HG03565 (cell line): ENCODE measurements around the gene PP2D1.
A peak's percentile ranks its signal among the peaks of the same experiment; 100 is the strongest.
"Not testable (repeated sequence)": the region's sequence is repeated elsewhere in the genome, so short reads cannot be mapped to it uniquely, and the experiment has no call there.

ENCODE experiments used
- ATAC-seq: cut with Tn5 transposase; IDR thresholded peaks from one replicate; pipeline ENCODE4 v1.9.1; 2021; ENCODE audit warnings: mild to moderate bottlenecking, moderate library complexity; ENCODE audit not compliant: unreplicated experiment

PP2D1 gene

DNA sequence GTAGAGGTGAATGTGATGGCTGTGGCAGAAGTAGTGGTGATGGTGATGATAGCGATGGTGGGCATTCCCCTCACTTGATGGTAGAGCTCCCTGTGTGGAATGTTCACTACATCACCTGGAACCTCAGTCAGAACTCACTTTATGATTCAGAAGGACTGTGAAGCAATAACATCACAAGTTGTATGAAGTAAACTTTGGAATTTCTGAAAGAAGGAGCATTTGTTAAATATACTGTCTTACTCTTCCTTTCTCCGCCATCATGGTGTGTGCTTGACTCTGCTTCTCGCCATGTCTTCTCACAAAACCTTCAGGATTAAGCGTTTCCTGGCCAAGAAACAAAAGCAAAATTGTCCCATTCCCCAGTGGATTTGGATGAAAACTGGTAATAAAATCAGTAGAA lies at the start of gene PP2D1:
Gene PP2D1 (minus strand): TSS at position 101 of the 400 bp plus-strand sequence. CDS start 192 bp downstream, outside the sequence.
- no peak for ATAC-seq

- ATAC-seq, result peak; percentile 50
Measured at GRCh38 chr3:20060974-20061685, 49.1 kb upstream of the PP2D1 start.

DNA sequence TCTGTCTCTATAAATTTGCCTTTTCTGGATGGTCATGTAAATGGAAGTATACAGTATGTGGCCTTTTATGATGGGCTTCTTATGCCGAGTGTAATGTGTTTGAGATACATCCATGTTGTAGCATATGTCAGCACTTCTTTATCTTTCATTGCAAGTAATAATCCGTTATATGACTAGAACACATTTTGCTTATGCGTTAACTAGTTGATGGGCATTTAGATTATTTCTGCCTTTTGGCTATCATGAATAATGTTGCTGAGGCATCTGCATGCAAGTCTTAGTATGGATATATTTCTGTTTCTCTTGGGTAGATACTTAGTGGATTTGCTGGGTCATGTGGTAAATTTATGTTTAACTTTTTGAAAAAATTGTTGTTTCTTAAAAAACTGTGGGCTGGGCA lies 47.9 kb upstream of the PP2D1 start:
- no peak for ATAC-seq

- ATAC-seq, result no peak
Measured at GRCh38 chr3:20057612-20058180, 45.6 kb upstream of the PP2D1 start.

DNA sequence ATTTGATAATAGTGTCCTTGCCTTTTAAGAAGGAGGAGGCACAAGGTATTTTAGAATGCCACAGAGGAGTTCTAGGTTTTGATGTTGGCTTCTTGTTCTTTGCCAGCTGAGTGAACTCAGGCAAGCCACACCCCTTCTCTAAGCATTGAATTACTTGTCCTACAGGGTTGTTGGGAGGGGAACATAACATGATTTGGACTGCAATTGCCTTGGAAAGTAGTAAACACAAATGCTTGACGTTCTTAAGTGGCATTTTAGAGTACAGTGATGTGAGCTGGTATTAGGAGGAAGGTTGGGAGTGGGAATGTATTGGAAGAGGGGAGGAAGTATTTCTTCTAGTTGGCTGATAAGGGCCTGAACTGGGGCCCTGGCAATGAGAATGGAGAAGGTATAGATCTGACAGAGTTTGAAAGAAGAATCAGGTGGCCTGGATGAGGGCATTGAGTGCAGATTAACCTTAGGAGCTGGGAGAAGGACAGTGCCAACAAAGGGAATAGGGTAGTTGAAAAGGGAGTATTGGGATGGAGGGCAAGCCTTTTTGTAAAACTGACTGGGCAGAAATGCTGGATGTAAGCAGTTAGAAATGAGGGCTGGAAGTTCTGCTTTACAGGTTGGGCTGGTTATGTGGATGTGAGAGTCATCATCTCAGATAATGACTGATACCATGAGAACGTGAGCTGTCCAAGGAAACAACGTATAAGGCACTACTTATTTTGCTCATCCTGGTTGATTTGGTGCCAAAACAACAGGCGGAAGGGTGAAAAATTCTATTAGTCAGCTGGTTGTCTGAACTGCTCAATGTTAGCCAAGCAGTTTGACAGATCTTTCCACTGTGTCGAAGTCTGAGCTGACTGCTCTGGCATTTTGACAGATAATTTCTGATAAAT lies 44.9 kb upstream of the PP2D1 start:
- peak; percentile 39 for ATAC-seq

- ATAC-seq, result no peak
Measured at GRCh38 chr3:20055842-20056241, 43.8 kb upstream of the PP2D1 start.

DNA sequence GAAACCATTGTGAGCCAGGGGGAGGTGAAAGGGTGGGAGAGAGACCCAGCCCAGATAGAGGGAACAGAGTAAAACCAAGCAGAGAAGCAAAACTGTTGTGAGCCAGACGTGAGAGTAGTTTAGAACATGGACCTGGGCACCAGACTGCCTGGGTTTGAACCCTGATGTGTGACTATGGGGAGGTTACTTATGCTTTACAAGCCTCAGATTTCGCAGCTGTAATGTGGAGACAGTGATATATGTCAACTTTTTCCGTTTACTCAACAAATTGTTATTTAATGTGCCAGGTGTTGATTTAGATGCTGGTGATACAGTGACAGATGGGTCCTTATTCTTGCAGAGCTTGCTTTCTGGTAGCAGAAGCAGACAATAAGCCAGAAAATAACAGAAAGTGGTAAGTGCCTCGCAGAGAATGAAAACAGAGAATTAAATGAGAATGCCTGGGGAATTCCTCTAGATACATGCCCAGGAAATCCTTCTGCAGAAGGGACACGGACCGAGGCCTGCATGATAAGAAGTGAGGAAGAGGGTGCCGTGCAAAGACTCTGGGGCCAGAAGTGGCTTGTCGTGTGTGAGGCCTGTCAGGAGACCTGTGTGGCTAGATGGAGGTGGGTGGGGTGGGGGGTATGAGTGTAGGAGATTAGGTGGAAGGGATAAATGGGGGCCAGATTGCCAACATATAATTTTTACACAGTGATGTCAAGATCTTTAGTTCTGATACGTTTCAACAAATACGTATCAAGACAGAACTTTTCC lies 43.1 kb upstream of the PP2D1 start:
- peak; percentile 16 for ATAC-seq

DNA sequence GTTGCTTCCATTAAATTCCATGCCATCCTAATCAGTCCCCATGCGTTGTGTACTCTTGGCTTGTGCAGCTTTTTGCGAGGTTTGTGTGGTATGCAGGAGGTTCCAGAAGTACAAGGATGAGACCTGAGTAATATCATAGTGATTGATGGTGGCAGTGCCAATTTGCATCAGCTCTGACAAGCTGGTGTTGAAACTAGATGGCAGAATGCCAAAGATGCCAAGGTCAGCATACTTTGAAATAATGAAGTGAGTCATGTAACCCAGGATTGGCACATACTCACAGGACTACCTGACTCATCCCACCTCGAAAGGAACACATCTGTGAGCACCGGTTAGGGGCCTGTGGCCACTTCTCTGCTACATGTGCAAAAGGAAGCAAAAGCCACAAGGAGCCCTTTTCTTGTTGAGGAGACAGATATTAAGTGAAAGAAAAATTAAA lies 42.5 kb upstream of the PP2D1 start:
- ATAC-seq, result peak; percentile 70

- ATAC-seq, result no peak
Measured at GRCh38 chr3:20052851-20053250, 40.8 kb upstream of the PP2D1 start.

- no peak for ATAC-seq
Measured at GRCh38 chr3:20051123-20051806, 39.2 kb upstream of the PP2D1 start.

- ATAC-seq, result no peak
Measured at GRCh38 chr3:20047976-20048883, 36.2 kb upstream of the PP2D1 start.

DNA sequence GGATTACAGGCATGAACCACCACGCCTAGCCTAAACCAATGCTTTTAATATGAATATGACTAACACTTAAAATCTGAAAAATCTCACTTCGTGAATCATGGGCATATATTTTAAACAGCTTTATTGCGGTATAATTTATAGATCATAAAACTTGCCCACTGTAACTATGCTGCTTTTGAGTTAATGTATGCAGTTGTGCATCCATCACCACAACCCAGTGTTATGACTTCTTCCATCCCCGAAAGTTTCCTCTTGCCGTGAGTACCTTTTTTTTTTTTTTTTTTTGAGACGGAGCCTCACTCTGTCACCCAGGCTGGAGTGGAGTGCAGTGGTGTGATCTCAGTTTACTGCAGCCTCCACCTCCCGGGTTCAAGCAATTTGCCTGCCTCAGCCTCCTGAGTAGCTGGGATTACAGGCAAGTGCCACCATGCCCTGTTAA lies 35.3 kb upstream of the PP2D1 start:
- no peak for ATAC-seq

DNA sequence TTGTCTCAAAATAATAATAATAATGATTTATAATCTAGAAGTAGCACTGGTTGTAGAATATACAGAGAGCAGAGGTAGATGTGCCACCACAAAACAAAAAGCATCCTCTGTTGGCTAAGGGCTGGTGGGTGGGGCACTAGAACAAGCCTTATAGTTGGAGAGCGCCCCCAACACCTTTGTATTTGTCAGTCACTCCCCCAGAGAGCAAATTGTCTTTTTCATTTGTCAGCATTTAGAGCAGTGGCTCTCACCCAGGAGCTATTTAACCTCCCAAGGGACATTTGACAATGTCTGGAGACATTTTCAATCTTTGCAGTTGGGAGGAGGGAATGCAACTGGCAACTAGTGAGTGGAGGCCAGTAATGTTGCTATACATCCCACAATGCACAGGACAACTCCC lies 34.5 kb upstream of the PP2D1 start:
- ATAC-seq, result no peak

DNA sequence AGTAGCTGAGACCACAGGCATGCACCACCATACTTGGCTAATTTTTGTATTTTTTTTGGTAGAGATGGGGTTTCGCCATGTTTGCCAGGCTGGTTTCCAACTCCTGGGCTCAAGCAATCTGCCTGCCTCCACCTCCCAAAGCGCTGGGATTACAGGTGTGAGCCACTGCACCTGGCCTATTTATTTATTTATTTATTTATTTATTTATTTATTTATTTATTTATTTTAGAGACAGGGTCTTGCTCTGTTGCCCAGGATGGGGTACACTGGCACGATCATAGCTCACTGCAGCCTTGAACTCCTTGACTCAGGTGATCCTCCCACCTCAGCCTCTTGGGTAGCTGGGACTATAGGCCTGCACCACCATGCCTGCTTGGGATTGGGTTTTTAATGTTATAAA lies 33.1 kb upstream of the PP2D1 start:
- not testable (repeated sequence) for ATAC-seq

DNA sequence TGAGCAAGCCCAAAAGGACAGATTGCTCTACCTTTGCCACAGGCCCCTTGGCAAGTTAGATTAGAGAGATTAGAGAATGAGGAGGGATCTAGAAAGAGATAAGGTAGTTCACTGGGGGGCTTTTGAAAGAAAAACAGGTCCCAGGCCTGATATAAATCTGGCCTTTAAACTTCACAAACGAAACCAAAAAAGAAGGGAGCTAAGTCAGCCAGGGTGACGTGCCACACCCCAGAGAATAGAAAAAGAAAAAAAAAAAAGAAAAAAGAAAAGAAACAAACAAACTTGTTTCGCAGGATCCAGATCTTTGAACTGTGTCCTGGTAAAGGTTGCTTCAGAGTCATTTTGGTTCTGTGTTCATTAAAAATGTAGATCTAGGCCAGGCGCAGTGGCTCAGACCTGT lies 31.8 kb upstream of the PP2D1 start:
- no peak for ATAC-seq

- ATAC-seq, result peak; percentile 17
Measured at GRCh38 chr3:20043396-20043795, 31.3 kb upstream of the PP2D1 start.

GRCh38 chr3:20042331-20042730 lies 30.3 kb upstream of the PP2D1 start:
- no peak for ATAC-seq

DNA sequence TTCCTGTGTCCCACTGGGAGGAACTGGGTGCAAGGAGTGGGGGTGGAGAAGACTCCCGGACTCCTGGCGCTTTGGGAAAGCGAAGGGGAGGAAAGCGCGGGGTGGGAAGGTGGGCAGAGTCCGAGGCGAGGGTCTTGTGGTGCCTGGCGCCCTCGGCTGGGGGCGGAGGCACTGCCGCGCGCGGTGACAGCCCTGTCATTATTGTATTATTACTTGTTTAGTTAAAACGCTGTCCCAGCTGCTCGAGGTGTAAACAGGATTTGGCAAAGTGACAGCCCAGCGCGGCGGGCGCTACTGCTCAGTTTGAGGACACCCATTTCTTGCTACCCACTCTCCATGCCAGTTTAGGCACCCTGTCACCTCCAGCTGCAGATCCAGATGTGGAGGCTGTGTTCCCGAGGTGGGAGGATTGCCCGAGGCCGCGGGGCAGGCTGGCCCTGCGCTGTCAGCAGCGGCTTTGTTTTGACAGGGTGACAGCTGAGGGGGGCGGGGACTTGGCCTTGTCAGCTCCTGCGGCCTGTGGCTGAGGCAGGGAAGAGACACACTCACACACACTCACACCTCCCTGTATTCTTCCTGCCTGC lies 29.2 kb upstream of the PP2D1 start:
- ATAC-seq, result peak; percentile 33
